ENCODE measurements around the gene ZNF136. TPM values are rescaled to one million over a fixed set of nuclear protein-coding genes. Genes with fewer than 3 reads are reported as not detected.

Gene ZNF136
- 1.5 and 2.2 TPM in 2 replicates for total RNA-seq

DNA sequence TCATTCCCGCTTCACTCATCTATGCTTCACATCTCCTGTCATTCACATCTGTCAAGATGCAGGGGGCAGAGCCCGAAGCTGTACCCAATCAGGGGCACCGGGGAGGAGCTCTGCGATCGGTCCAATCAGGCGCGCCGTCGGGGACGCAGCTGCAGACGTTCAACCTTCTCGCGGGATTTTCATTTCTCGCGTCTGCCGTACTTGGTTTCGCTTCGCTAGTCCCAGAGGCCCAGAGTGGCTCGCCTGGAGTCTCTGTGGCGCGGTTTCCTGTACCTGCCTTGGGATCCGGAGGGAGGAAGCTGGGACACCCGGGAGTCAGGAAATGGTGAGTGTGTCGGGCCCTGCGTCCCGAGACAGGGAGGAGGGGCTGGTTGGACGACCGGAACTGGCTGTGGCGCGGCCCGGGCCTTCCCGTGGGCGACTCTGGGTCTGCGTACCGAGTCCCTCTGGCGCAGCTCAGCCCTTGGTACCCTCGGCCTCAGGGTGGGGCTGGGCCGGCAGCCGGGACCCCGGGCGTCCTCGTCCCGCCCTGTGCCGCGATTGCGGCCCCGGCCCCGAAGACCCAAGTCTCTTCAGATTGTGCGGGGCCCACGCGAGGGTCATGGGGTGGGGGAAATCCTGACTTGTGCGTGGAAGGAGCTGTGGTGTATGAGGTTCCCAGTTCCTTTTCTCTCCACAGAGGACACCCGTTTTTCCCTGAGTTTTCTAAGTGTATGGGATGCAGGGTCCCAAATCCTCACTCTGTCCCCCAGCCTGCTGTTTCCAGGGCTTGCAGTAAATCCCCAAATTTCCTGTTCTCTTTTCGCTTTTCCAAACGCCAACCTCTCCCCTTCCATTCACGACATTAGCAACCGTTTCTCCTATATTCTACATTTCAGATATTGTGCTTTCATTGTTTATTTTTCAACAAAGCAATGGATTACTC is at the start of gene ZNF136:
TSS of gene ZNF136 (plus strand) at position 215 of the 925 bp plus-strand sequence. CDS start at position 323, 108 bp downstream.

DNA sequence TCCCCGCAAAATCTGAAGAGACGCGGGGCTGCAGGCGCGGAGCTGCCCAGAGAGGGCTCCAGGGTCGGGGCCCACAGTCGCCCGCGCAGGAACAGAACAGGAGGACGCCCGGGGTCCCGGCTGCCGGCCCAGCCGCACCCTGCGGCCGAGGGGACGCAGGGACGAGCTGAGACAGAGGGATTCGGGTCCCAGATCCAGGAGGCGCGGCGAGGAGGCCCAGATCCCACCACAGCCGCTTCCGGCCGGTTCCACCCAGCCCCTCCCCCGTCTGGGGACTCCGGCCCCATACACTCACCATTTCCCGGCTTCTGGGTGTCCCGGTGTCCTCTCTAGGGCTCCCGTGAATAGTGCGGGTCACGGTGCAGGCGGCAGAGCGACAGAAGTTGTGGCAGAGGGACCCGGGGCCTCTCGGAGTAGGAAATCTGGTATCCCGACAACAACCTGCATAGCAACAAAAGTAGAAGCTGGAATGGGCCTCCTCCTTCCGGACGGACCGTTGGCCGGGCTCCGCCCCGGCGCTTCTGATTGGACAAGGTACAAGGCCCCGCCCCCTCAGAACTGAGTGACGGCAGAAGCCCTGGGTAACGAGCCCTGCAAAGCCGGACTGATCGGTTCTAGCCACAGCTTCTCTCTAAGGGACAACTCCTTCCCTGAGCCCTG is 22.9 kb upstream of the ZNF136 start, which contains the start of gene ZNF20:
TSS of gene ZNF20 (minus strand) at position 466 of the 660 bp plus-strand sequence. CDS start at position 298, 168 bp downstream.

GRCh38 chr19:12156223-12157058 is 6.5 kb upstream of the ZNF136 start, which contains the start of gene ZNF625:
Gene ZNF625, minus strand, starts transcription at chr19:12156734. Its CDS starts 176 bp downstream, at chr19:12156558.

Other genes with a start within 250 kb of the ZNF136 start
- 3.9 and 5.4 TPM in 2 replicates for gene ZNF700, start 238.0 kb upstream of the ZNF136 start, total RNA-seq
- gene ZNF763, start 198.1 kb upstream of the ZNF136 start, total RNA-seq = 0.17 and 0.59 TPM in 2 replicates
- gene ZNF433, start 127.4 kb upstream of the ZNF136 start, total RNA-seq = 2.4 and 2.7 TPM in 2 replicates
- gene ZNF878, start 110.1 kb upstream of the ZNF136 start, total RNA-seq = 0.15 and 0.17 TPM in 2 replicates
- gene ZNF844, start 98.4 kb upstream of the ZNF136 start, total RNA-seq = 2.4 and 2.7 TPM in 2 replicates
- gene ZNF20, start 22.7 kb upstream of the ZNF136 start, total RNA-seq = 2.5 and 3.4 TPM in 2 replicates
- gene ZNF625, start 6.4 kb upstream of the ZNF136 start, total RNA-seq = 3.7 TPM in 2 replicates
- 2.4 and 3.1 TPM in 2 replicates for gene ZNF44, start 131.8 kb downstream of the ZNF136 start, total RNA-seq
- 1.5 and 2.4 TPM in 2 replicates for gene ZNF563, start 170.5 kb downstream of the ZNF136 start, total RNA-seq
- 1.0 and 1.8 TPM in 2 replicates for gene ZNF442, start 202.6 kb downstream of the ZNF136 start, total RNA-seq
- 1.0 and 1.3 TPM in 2 replicates for gene ZNF799, start 238.2 kb downstream of the ZNF136 start, total RNA-seq